Measurements from ENCODE around the gene MTMR2. TPM values are rescaled to one million over a fixed set of nuclear protein-coding genes. Genes with fewer than 3 reads are reported as not detected.

Gene MTMR2
- total RNA-seq, 1 donor from 2014 or later, result 36.5 TPM

GRCh38 chr11:95918720-95919119 lies 5.2 kb downstream of the MTMR2 start:
- peak in 1 of 2 donors; percentile 16 for DNase-seq (ENCODE audit: low read depth in 2 of 2)

- DNase-seq (ENCODE audit: low read depth in 2 of 2), result no peak
Measured at GRCh38 chr11:95918056-95918455, 5.9 kb downstream of the MTMR2 start.

GRCh38 chr11:95917193-95918036 lies 6.5 kb downstream of the MTMR2 start:
- DNase-seq (ENCODE audit: low read depth in 2 of 2), result peak; percentile 93 to 97

GRCh38 chr11:95916049-95916448 lies 7.9 kb downstream of the MTMR2 start:
- DNase-seq (ENCODE audit: low read depth in 2 of 2), result no peak

GRCh38 chr11:95915051-95915450 lies 8.9 kb downstream of the MTMR2 start:
- no peak for DNase-seq (ENCODE audit: low read depth in 2 of 2)

GRCh38 chr11:95913830-95914615 lies 9.9 kb downstream of the MTMR2 start:
- no peak for DNase-seq (ENCODE audit: low read depth in 2 of 2)

- DNase-seq (ENCODE audit: low read depth in 2 of 2), result peak; percentile 11 to 58
Measured at GRCh38 chr11:95912902-95913560, 10.9 kb downstream of the MTMR2 start.

- no peak for DNase-seq (ENCODE audit: low read depth in 2 of 2)
Measured at GRCh38 chr11:95911369-95911759, 12.5 kb downstream of the MTMR2 start.

- DNase-seq (ENCODE audit: low read depth in 2 of 2), result no peak
Measured at GRCh38 chr11:95910638-95911368, 13.1 kb downstream of the MTMR2 start.

GRCh38 chr11:95908826-95909225 lies 15.1 kb downstream of the MTMR2 start:
- DNase-seq (ENCODE audit: low read depth in 2 of 2), result peak; percentile 31 to 50

- no peak for DNase-seq (ENCODE audit: low read depth in 2 of 2)
Measured at GRCh38 chr11:95907476-95907875, 16.4 kb downstream of the MTMR2 start.

- no peak for DNase-seq (ENCODE audit: low read depth in 2 of 2)
Measured at GRCh38 chr11:95904009-95904650, 19.8 kb downstream of the MTMR2 start.

- no peak for DNase-seq (ENCODE audit: low read depth in 2 of 2)
Measured at GRCh38 chr11:95898782-95899181, 25.1 kb downstream of the MTMR2 start.

- DNase-seq (ENCODE audit: low read depth in 2 of 2), result no peak
Measured at GRCh38 chr11:95897731-95898130, 26.2 kb downstream of the MTMR2 start.

- DNase-seq (ENCODE audit: low read depth in 2 of 2), result no peak
Measured at GRCh38 chr11:95895815-95896214, 28.1 kb downstream of the MTMR2 start.

GRCh38 chr11:95892892-95893570 lies 30.9 kb downstream of the MTMR2 start:
- DNase-seq (ENCODE audit: low read depth in 2 of 2), result no peak

- no peak for DNase-seq (ENCODE audit: low read depth in 2 of 2)
Measured at GRCh38 chr11:95892492-95892891, 31.4 kb downstream of the MTMR2 start.

- DNase-seq (ENCODE audit: low read depth in 2 of 2), result peak; percentile 12 to 83
Measured at GRCh38 chr11:95891423-95892170, 32.3 kb downstream of the MTMR2 start.

- no peak for DNase-seq (ENCODE audit: low read depth in 2 of 2)
Measured at GRCh38 chr11:95888852-95889251, 35.1 kb downstream of the MTMR2 start.

- peak in 1 of 2 donors; percentile 3 for DNase-seq (ENCODE audit: low read depth in 2 of 2)
Measured at GRCh38 chr11:95888439-95888838, 35.5 kb downstream of the MTMR2 start.
